GM11168 (cell line): ENCODE results near the gene THOC3.
"Not testable (repeated sequence)": the region's sequence is repeated elsewhere in the genome, so short reads cannot be mapped to it uniquely, and the experiment has no call there.

Experiments
- in situ Hi-C: fragments of 300-500 bp; cut with MboI; formaldehyde crosslinking; loops from one replicate; pipeline ENCODE4 v1.12.0; 2022; ENCODE audit warnings: low sequenced_read_pairs; ENCODE audit not compliant: unreplicated experiment

The THOC3 gene

GRCh38 chr5:175943253-175943652 is 24.9 kb downstream of the THOC3 start:
- in situ Hi-C loops: not testable (repeated sequence)

GRCh38 chr5:175940632-175941031 is 27.5 kb downstream of the THOC3 start:
- in situ Hi-C loops: not testable (repeated sequence)

GRCh38 chr5:175938489-175938888 is 29.6 kb downstream of the THOC3 start:
- in situ Hi-C loops: not testable (repeated sequence)

GRCh38 chr5:175928752-175929151 is 39.4 kb downstream of the THOC3 start:
- in situ Hi-C loops: loop anchor here (5.0 kb wide), 1 partner anchor 1989 kb away; no protein-coding TSS in a partner anchor

- in situ Hi-C loops: loop anchor here (5.0 kb wide), 1 partner anchor 1992 kb away; no protein-coding TSS in a partner anchor
Measured at GRCh38 chr5:175925106-175925505, 43.0 kb downstream of the THOC3 start.

GRCh38 chr5:175922192-175922885 is 45.8 kb downstream of the THOC3 start:
- in situ Hi-C loops: no loop called here

GRCh38 chr5:175921061-175921730 is 46.9 kb downstream of the THOC3 start:
- in situ Hi-C loops: no loop called here

GRCh38 chr5:175920231-175920811 is 47.8 kb downstream of the THOC3 start:
- in situ Hi-C loops: no loop called here

- in situ Hi-C loops: not testable (repeated sequence)
Measured at GRCh38 chr5:175915066-175916037, 52.8 kb downstream of the THOC3 start.

GRCh38 chr5:175913835-175914672 is 54.1 kb downstream of the THOC3 start:
- in situ Hi-C loops: not testable (repeated sequence)

GRCh38 chr5:175910072-175910471 is 58.0 kb downstream of the THOC3 start:
- in situ Hi-C loops: not testable (repeated sequence)
